ENCODE results near the gene KLF6.

KLF6 gene

GRCh38 chr10:3757638-3758490, 27.1 kb downstream of the KLF6 start:
- in situ Hi-C loops (cut with MboI; ENCODE audit: low sequenced_read_pairs) = no loop called here

- in situ Hi-C loops (cut with MboI; ENCODE audit: low sequenced_read_pairs) = no loop called here
Observed at GRCh38 chr10:3757250-3757637, 27.8 kb downstream of the KLF6 start.

- in situ Hi-C loops (cut with MboI; ENCODE audit: low sequenced_read_pairs) = no loop called here
Observed at GRCh38 chr10:3756360-3756740, 28.7 kb downstream of the KLF6 start.

- in situ Hi-C loops (cut with MboI; ENCODE audit: low sequenced_read_pairs) = no loop called here
Observed at GRCh38 chr10:3755440-3756359, 29.3 kb downstream of the KLF6 start.

- in situ Hi-C loops (cut with MboI; ENCODE audit: low sequenced_read_pairs) = no loop called here
Observed at GRCh38 chr10:3754727-3755439, 30.1 kb downstream of the KLF6 start.

- in situ Hi-C loops (cut with MboI; ENCODE audit: low sequenced_read_pairs) = no loop called here
Observed at GRCh38 chr10:3750854-3751253, 34.2 kb downstream of the KLF6 start.

- in situ Hi-C loops (cut with MboI; ENCODE audit: low sequenced_read_pairs) = no loop called here
Observed at GRCh38 chr10:3750006-3750816, 34.8 kb downstream of the KLF6 start.

GRCh38 chr10:3749600-3749999, 35.4 kb downstream of the KLF6 start:
- in situ Hi-C loops (cut with MboI; ENCODE audit: low sequenced_read_pairs) = no loop called here

GRCh38 chr10:3749011-3749410, 36.0 kb downstream of the KLF6 start:
- in situ Hi-C loops (cut with MboI; ENCODE audit: low sequenced_read_pairs) = no loop called here

DNA sequence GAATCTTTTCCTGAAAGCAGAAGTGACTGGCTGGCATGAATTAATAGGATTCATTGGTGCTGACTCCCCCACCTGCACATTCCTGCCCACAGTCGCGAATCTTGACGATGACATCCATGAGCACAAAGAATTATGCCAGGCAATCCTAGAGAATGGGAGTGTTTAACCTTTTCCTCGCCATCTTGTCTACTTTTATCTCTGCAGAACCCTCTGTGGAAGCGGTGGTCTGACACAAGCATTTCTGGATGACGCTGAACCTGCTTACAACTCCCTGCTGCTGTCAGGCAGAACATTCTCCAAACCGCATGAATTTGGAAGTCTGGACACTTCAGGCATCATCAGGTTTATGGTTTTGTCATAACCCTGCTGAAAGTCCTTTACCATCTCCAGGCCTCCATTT, 36.5 kb downstream of the KLF6 start:
- in situ Hi-C loops (cut with MboI; ENCODE audit: low sequenced_read_pairs) = no loop called here

DNA sequence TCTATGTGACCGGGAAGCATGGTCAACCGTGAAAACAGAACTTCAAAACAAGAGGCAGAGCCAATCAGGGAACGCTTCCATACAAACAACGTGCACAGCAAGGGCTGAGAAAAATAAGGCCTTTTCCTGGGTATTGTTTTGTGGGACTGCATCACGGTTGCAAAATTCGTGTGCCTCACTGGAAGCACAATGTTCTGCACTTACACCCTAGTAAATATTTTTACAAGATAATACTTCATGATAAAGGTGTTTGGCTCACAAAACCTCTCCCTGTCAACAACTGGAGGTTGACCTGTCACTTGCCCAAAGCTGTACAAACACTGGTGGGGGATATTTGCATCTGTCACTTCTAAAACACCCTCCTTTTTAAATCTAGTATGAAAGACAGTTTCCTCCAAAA, 37.0 kb downstream of the KLF6 start:
- in situ Hi-C loops (cut with MboI; ENCODE audit: low sequenced_read_pairs) = no loop called here

GRCh38 chr10:3747248-3747960, 37.6 kb downstream of the KLF6 start:
- in situ Hi-C loops (cut with MboI; ENCODE audit: low sequenced_read_pairs) = no loop called here

DNA sequence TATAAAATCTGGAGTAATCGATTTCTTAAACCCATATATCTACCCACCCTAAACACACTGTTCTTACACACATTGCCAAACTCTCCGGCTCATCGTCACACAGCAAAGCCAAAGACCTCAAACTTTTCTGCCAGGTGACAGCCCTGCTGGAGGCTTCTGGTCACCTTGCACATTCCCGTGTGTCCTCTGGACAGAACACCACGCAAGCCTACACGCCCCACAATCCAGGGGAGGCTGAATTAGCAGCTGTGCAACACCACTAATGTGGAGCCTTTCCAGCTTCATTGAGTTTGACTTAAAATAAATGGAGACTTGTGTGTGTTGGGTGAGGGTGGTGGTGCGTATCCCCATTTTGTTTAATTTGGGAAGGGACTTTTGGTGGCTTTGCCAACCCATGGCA, 38.4 kb downstream of the KLF6 start:
- in situ Hi-C loops (cut with MboI; ENCODE audit: low sequenced_read_pairs) = no loop called here

DNA sequence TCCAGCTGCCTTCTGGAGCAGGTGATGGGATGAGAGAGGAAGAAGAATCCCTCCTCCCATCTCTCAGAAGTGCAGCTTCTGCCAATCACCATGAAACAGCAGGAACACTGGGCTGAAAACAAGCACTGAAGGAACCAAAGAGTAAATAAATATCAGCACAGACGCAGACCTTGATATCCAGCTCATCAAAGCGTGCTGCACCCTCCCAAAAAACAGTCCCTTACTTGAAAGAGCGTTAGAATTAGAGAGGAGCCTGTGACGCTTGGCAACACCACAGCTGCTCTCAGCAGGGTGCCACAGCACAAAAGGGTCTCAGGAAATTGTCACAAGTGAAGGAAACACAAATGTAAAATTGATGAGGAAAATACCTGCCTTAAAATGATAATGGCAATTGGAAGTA, 39.5 kb downstream of the KLF6 start:
- in situ Hi-C loops (cut with MboI; ENCODE audit: low sequenced_read_pairs) = no loop called here

DNA sequence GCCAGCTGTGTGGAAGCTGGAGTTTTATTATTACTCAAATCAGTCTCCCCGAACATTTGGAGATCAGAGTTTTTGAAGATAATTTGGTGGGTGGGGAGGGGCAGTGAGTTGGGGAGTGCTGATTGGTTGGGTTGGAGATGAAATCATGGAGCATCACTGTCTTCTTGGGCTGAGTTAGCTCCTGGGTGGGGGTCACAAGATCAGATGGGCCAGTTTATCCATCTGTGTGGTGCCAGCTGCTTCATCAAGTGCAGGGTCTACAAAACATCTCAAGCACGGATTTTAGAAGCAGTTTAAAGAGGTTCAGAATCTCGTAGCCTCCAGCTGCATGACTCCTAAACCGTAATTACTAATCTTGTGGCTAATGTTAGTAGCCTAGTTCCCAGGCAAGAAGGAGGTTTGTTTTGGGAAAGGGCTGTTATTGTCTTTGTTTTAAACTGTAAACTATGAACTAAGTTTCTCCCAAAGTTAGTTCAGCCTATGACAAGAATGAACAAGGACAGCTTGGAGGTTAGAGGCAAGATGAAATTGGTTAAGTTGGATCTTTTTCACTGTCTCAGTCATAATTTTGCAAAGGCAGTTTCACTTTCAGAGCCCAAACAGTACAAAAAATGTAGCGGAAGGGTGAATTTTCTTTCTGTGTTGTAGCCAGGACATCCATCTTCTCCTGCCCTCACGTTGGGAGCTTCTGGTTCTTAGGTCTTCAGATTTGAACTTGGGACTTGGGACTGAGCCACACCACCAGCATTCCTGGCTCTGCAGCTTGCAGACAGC, 43.1 kb downstream of the KLF6 start:
- in situ Hi-C loops (cut with MboI; ENCODE audit: low sequenced_read_pairs) = no loop called here

DNA sequence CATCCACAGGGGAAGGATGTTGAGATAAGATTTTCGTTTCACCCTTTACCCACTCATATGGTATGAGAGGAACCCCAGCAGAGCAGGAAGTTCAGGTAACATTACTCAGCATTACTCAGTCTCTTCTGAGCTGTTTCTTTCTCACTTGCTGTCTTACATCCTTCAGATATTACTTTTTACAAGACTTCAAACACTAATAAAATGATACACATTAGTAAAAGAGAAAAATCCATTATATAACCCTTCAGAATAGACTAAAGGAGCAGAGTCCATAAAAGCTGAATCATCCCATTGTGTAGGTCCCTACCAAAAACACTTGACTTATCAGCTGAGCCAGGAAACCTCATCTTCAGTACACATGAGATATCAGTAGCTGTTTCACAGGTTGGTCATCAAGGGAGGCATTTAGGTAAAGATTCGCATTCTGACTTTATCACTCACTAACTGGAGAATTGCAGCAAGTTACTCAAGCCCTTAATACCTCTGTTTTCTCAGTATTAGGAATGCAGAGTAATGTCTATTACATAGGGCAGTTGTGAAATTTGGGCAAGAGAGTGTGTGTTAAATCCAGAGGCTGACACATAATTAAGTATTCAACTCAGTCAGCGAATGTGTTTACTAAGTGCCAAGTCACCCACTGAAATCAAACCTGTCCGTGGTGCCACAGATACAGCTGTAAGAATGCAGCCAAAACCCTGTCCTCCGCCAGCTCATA, 44.7 kb downstream of the KLF6 start:
- in situ Hi-C loops (cut with MboI; ENCODE audit: low sequenced_read_pairs) = no loop called here

GRCh38 chr10:3738855-3739350, 46.1 kb downstream of the KLF6 start:
- in situ Hi-C loops (cut with MboI; ENCODE audit: low sequenced_read_pairs) = no loop called here

GRCh38 chr10:3737864-3738263, 47.1 kb downstream of the KLF6 start:
- in situ Hi-C loops (cut with MboI; ENCODE audit: low sequenced_read_pairs) = no loop called here

All from hTERT RPE-1 (cell line).